D341Med (cell line): ENCODE data around the gene PRCC.
"Not testable (repeated sequence)": the region's sequence is repeated elsewhere in the genome, so short reads cannot be mapped to it uniquely, and the experiment has no call there.

Experiments
- DNase-seq: peaks from one replicate; pipeline ENCODE4 v3.0.0; 2012; ENCODE audit warnings: low spot score

PRCC gene

GRCh38 chr1:156744786-156745419, 22.4 kb upstream of the PRCC start:
- DNase-seq, result no peak

- DNase-seq, result no peak
Measured at GRCh38 chr1:156745881-156746280, 21.5 kb upstream of the PRCC start.

- DNase-seq, result no peak
Measured at GRCh38 chr1:156746406-156746727, 21.0 kb upstream of the PRCC start.

GRCh38 chr1:156746728-156747631, 20.4 kb upstream of the PRCC start:
- DNase-seq, result peak; percentile 87

GRCh38 chr1:156747742-156748669, 19.3 kb upstream of the PRCC start:
- no peak for DNase-seq

GRCh38 chr1:156748670-156749418, 18.5 kb upstream of the PRCC start:
- no peak for DNase-seq

- DNase-seq, result no peak
Measured at GRCh38 chr1:156749419-156750118, 17.8 kb upstream of the PRCC start.

- DNase-seq, result no peak
Measured at GRCh38 chr1:156750191-156750672, 17.1 kb upstream of the PRCC start.

- no peak for DNase-seq
Measured at GRCh38 chr1:156750711-156751450, 16.5 kb upstream of the PRCC start.

- DNase-seq, result no peak
Measured at GRCh38 chr1:156751451-156751756, 15.9 kb upstream of the PRCC start, which contains the start of gene HDGF. Gene HDGF (minus strand): TSS chr1:156751675. CDS start chr1:156751429, 246 bp downstream.

GRCh38 chr1:156751757-156752481, 15.4 kb upstream of the PRCC start:
- peak; percentile 96 for DNase-seq

- DNase-seq, result no peak
Measured at GRCh38 chr1:156752843-156753482, 14.4 kb upstream of the PRCC start.

GRCh38 chr1:156754219-156754618, 13.1 kb upstream of the PRCC start:
- DNase-seq, result peak; percentile 79

- DNase-seq, result no peak
Measured at GRCh38 chr1:156755527-156755950, 11.8 kb upstream of the PRCC start.

GRCh38 chr1:156756355-156756754, 11.0 kb upstream of the PRCC start:
- DNase-seq, result no peak

GRCh38 chr1:156757572-156758253, 9.6 kb upstream of the PRCC start:
- DNase-seq, result not testable (repeated sequence)

- DNase-seq, result no peak
Measured at GRCh38 chr1:156760092-156760795, 7.1 kb upstream of the PRCC start.

GRCh38 chr1:156760796-156761104, 6.6 kb upstream of the PRCC start:
- no peak for DNase-seq
